ENCODE results near the gene RSRC1.

- no peak for TF ChIP-seq POU6F1 (CRISPR knock-in tag; IDR thresholded peaks at IDR 0.05; ENCODE audit: borderline replicate concordance, low read depth)
- no peak for TF ChIP-seq BACH2 (CRISPR knock-in tag; IDR thresholded peaks at IDR 0.05; ENCODE audit: borderline replicate concordance)
- TF ChIP-seq CSRNP3 (CRISPR knock-in tag; IDR thresholded peaks at IDR 0.05) = no peak
- TF ChIP-seq ZNF70 (CRISPR knock-in tag; IDR thresholded peaks at IDR 0.05) = no peak
- TF ChIP-seq ZC3H10 (CRISPR knock-in tag; IDR thresholded peaks at IDR 0.05) = no peak
These were observed 384.8 kb downstream of the RSRC1 start for GRCh38 chr3:158494673-158495072.

Measured in SK-N-SH treated with all-trans-retinoic acid at 6 μM for 48 hours (cell line).